Osteoblast (primary cell): ENCODE results near the gene RNF212. TPM values are rescaled to one million over a fixed set of nuclear protein-coding genes. Genes with fewer than 3 reads are reported as not detected.

Experiments used
- DNase-seq: peaks from one replicate; pipeline ENCODE4 v3.0.0; 2011; ENCODE audit warnings: low spot score, mixed read lengths; ENCODE audit not compliant: insufficient read length; ENCODE audit errors: missing footprints
- H2AFZ ChIP-seq: 2 replicates; pipeline ENCODE4 v1.6.0; 2011; ENCODE audit warnings: mild to moderate bottlenecking, low read length
- H3K27ac ChIP-seq: 2 replicates; pipeline ENCODE4 v1.5.1; 2011; ENCODE audit warnings: mild to moderate bottlenecking, low read depth, low read length, moderate library complexity
- H3K27me3 ChIP-seq: 2 replicates; pipeline ENCODE4 v1.6.0; 2012; ENCODE audit warnings: mild to moderate bottlenecking, control low read depth, inconsistent platforms, low read length, moderate library complexity; ENCODE audit not compliant: insufficient read depth
- H3K36me3 ChIP-seq: 2 replicates; pipeline ENCODE4 v1.5.1; 2011; ENCODE audit warnings: mild to moderate bottlenecking, low read length, control low read depth, moderate library complexity; ENCODE audit not compliant: insufficient read depth
- H3K4me1 ChIP-seq: 2 replicates; pipeline ENCODE4 v1.5.1; 2011; ENCODE audit warnings: mild to moderate bottlenecking, low read length, control low read depth, moderate library complexity; ENCODE audit not compliant: insufficient read depth
- H3K4me2 ChIP-seq: 2 replicates; pipeline ENCODE4 v1.6.0; 2011; ENCODE audit warnings: mild to moderate bottlenecking, low read length; ENCODE audit not compliant: insufficient read depth
- H3K4me3 ChIP-seq: fragments of 200-600 bp; sonication (generic); 3 replicates; pipeline ENCODE4 v1.5.1; 2012; ENCODE audit warnings: mild to moderate bottlenecking, low read length, inconsistent platforms; ENCODE audit not compliant: insufficient read depth
- H3K79me2 ChIP-seq: 2 replicates; pipeline ENCODE4 v1.6.0; 2012; ENCODE audit warnings: mild to moderate bottlenecking, low read length, control low read depth, inconsistent platforms; ENCODE audit not compliant: insufficient read depth
- H3K9me3 ChIP-seq: 2 replicates; pipeline ENCODE4 v1.5.1; 2011; ENCODE audit warnings: low read depth, low read length, control low read depth
- H4K20me1 ChIP-seq: 2 replicates; pipeline ENCODE4 v1.6.0; 2012; ENCODE audit warnings: mild to moderate bottlenecking, low read length, control low read depth; ENCODE audit not compliant: insufficient read depth
- CTCF ChIP-seq: IDR thresholded peaks from 2 replicates; pipeline ENCODE4 v1.5.1; 2011; ENCODE audit warnings: mild to moderate bottlenecking, low read depth, low read length, moderate library complexity; ENCODE audit errors: extremely low read depth
- total RNA-seq: library from RNA; depleted of rRNA; stranded (reverse); fragments of >200 nt; gene quantifications from 2 replicates; pipeline ENCODE4 v1.2.3, GENCODE V29; 2012

The RNF212 gene
- total RNA-seq, 1 donor = 7.6 TPM

GRCh38 chr4:1039493-1040343, 73.6 kb downstream of the RNF212 start:
- Histone ChIP-seq H3K27ac (no peak overlapping the region), H3K4me2 (no peak overlapping the region), H3K27me3 (no peaks in the 10 kb centered on the region), H3K4me3 (no peak overlapping the region), H4K20me1 (no peaks in the 10 kb centered on the region), H3K36me3 (no peaks in the 10 kb centered on the region), H3K9me3 (no peaks in the 10 kb centered on the region), H3K79me2 (no peaks in the 10 kb centered on the region), H3K4me1 (peaks cover 41% of the 10 kb centered on the region), H2AFZ (peak overlapping the region; percentile 84)
- DNase-seq = peak; percentile 98
- TF ChIP-seq CTCF = no peak

GRCh38 chr4:1038948-1039492, 74.3 kb downstream of the RNF212 start:
- Histone ChIP-seq H3K79me2 (no peaks in the 10 kb centered on the region), H3K9me3 (no peaks in the 10 kb centered on the region), H3K4me1 (peaks cover 39% of the 10 kb centered on the region), H3K36me3 (no peaks in the 10 kb centered on the region), H2AFZ (no peak overlapping the region), H3K27me3 (no peaks in the 10 kb centered on the region), H3K4me3 (no peak overlapping the region), H4K20me1 (no peaks in the 10 kb centered on the region), H3K4me2 (no peak overlapping the region), H3K27ac (no peak overlapping the region)
- DNase-seq = peak; percentile 73
- no peak for TF ChIP-seq CTCF

GRCh38 chr4:1036976-1037810, 76.2 kb downstream of the RNF212 start:
- DNase-seq = no peak
- H3K79me2 ChIP-seq = no peaks in the 10 kb centered on the region
- no peak overlapping the region for H2AFZ ChIP-seq
- no peaks in the 10 kb centered on the region for H3K36me3 ChIP-seq
- H4K20me1 ChIP-seq = no peaks in the 10 kb centered on the region
- no peak for TF ChIP-seq CTCF
- H3K27me3 ChIP-seq = no peaks in the 10 kb centered on the region
- no peak overlapping the region for H3K4me2 ChIP-seq
- H3K9me3 ChIP-seq = no peaks in the 10 kb centered on the region
- peaks cover 33% of the 10 kb centered on the region for H3K4me1 ChIP-seq
- H3K4me3 ChIP-seq = no peak overlapping the region
- no peak overlapping the region for H3K27ac ChIP-seq
